ENCODE data around the gene SWSAP1.
A peak's percentile ranks its signal among the peaks of the same experiment; 100 is the strongest.
"Not testable (repeated sequence)": the region's sequence is repeated elsewhere in the genome, so short reads cannot be mapped to it uniquely, and the experiment has no call there.

Gene SWSAP1

GRCh38 chr19:11338569-11339253, 35.8 kb upstream of the SWSAP1 start:
- peaks cover 1% of the 10 kb centered on the region; the same call in 1 of the 2 replicates for H3K4me1 ChIP-seq (ENCODE audit: control insufficient read depth, insufficient read depth, low read length)
- no peak for DNase-seq (ENCODE audit: low read depth, low spot score)
- no peaks in the 10 kb centered on the region for H3K27me3 ChIP-seq (ENCODE audit: control insufficient read depth, insufficient read depth, low read length)
- H3K27ac ChIP-seq (ENCODE audit: low read length): no peak overlapping the region
- H3K9me3 ChIP-seq (ENCODE audit: control insufficient read depth, insufficient read depth, low read length): no peaks in the 10 kb centered on the region
- H3K36me3 ChIP-seq (ENCODE audit: control insufficient read depth, insufficient read depth, low read length): peaks cover 6% of the 10 kb centered on the region
- WGBS (ENCODE audit: insufficient coverage, insufficient read length): no CpG with 5 or more reads among the region's 21 CpGs
- peak overlapping the region; percentile 80; the same call in 1 of the 2 replicates for H3K4me3 ChIP-seq (ENCODE audit: low read length)

- no peak within 1 kb of the TSS for H3K27ac ChIP-seq (ENCODE audit: low read length)
- no peaks in the 10 kb centered on the region for H3K27me3 ChIP-seq (ENCODE audit: control insufficient read depth, insufficient read depth, low read length)
- H3K4me3 ChIP-seq (ENCODE audit: low read length): peak within 1 kb of the TSS; percentile 80; the same call in 1 of the 2 replicates
- no CpG with 5 or more reads among the region's 53 CpGs for WGBS (ENCODE audit: insufficient coverage, insufficient read length)
- peaks cover 6% of the 10 kb centered on the region for H3K36me3 ChIP-seq (ENCODE audit: control insufficient read depth, insufficient read depth, low read length)
- H3K4me1 ChIP-seq (ENCODE audit: control insufficient read depth, insufficient read depth, low read length): peaks cover 1% of the 10 kb centered on the region; the same call in 1 of the 2 replicates
- peak; percentile 81 for DNase-seq (ENCODE audit: low read depth, low spot score)
- H3K9me3 ChIP-seq (ENCODE audit: control insufficient read depth, insufficient read depth, low read length): no peaks in the 10 kb centered on the region
These were observed 35.0 kb upstream of the SWSAP1 start, which contains the start of gene RAB3D for GRCh38 chr19:11339254-11340098. TSS of gene RAB3D (minus strand) at chr19:11339657. CDS start at chr19:11337399, 2,258 bp downstream.

GRCh38 chr19:11340099-11340467, 34.4 kb upstream of the SWSAP1 start:
- H3K9me3 ChIP-seq (ENCODE audit: control insufficient read depth, insufficient read depth, low read length); H3K27me3 ChIP-seq (ENCODE audit: control insufficient read depth, insufficient read depth, low read length); H3K4me3 ChIP-seq (ENCODE audit: low read length); H3K4me1 ChIP-seq (ENCODE audit: control insufficient read depth, insufficient read depth, low read length); H3K36me3 ChIP-seq (ENCODE audit: control insufficient read depth, insufficient read depth, low read length); DNase-seq (ENCODE audit: low read depth, low spot score); H3K27ac ChIP-seq (ENCODE audit: low read length): not testable (repeated sequence)
- WGBS (ENCODE audit: insufficient coverage, insufficient read length): no CpG with 5 or more reads among the region's 8 CpGs

- WGBS (ENCODE audit: insufficient coverage, insufficient read length): no CpG with 5 or more reads among the region's 3 CpGs
- Histone ChIP-seq H3K9me3 (ENCODE audit: control insufficient read depth, insufficient read depth, low read length) (no peaks in the 10 kb centered on the region), H3K4me3 (ENCODE audit: low read length) (no peak overlapping the region), H3K27me3 (ENCODE audit: control insufficient read depth, insufficient read depth, low read length) (no peaks in the 10 kb centered on the region), H3K36me3 (ENCODE audit: control insufficient read depth, insufficient read depth, low read length) (no peaks in the 10 kb centered on the region; the same call in 1 of the 2 replicates), H3K4me1 (ENCODE audit: control insufficient read depth, insufficient read depth, low read length) (peaks cover 1% of the 10 kb centered on the region), H3K27ac (ENCODE audit: low read length) (no peak overlapping the region)
- DNase-seq (ENCODE audit: low read depth, low spot score): no peak
These were observed 32.0 kb upstream of the SWSAP1 start for GRCh38 chr19:11342429-11342828.

GRCh38 chr19:11345122-11345803, 29.2 kb upstream of the SWSAP1 start:
- WGBS (ENCODE audit: insufficient coverage, insufficient read length): no CpG with 5 or more reads among the region's 15 CpGs
- Histone ChIP-seq H3K27ac (ENCODE audit: low read length) (no peak overlapping the region), H3K4me1 (ENCODE audit: control insufficient read depth, insufficient read depth, low read length) (no peaks in the 10 kb centered on the region; the same call in 1 of the 2 replicates), H3K4me3 (ENCODE audit: low read length) (peak overlapping the region; percentile 100; the same call in 1 of the 2 replicates), H3K9me3 (ENCODE audit: control insufficient read depth, insufficient read depth, low read length) (no peaks in the 10 kb centered on the region), H3K36me3 (ENCODE audit: control insufficient read depth, insufficient read depth, low read length) (no peaks in the 10 kb centered on the region; the same call in 1 of the 2 replicates), H3K27me3 (ENCODE audit: control insufficient read depth, insufficient read depth, low read length) (no peaks in the 10 kb centered on the region)
- no peak for DNase-seq (ENCODE audit: low read depth, low spot score)

- H3K9me3 ChIP-seq (ENCODE audit: control insufficient read depth, insufficient read depth, low read length): no peaks in the 10 kb centered on the region
- H3K27me3 ChIP-seq (ENCODE audit: control insufficient read depth, insufficient read depth, low read length): no peaks in the 10 kb centered on the region
- no peaks in the 10 kb centered on the region; the same call in 1 of the 2 replicates for H3K36me3 ChIP-seq (ENCODE audit: control insufficient read depth, insufficient read depth, low read length)
- H3K4me1 ChIP-seq (ENCODE audit: control insufficient read depth, insufficient read depth, low read length): no peaks in the 10 kb centered on the region; the same call in 1 of the 2 replicates
- peak within 1 kb of the TSS; percentile 100 for H3K4me3 ChIP-seq (ENCODE audit: low read length)
- no peak within 1 kb of the TSS for H3K27ac ChIP-seq (ENCODE audit: low read length)
- peak; percentile 99 for DNase-seq (ENCODE audit: low read depth, low spot score)
- no CpG with 5 or more reads among the region's 50 CpGs for WGBS (ENCODE audit: insufficient coverage, insufficient read length)
These were observed 28.1 kb upstream of the SWSAP1 start, which contains the start of the genes CCDC159 and TMEM205 for GRCh38 chr19:11346104-11346940. TSS of gene CCDC159 (plus strand) at chr19:11346519. CDS start at chr19:11346607, 88 bp downstream. TSS of gene TMEM205 (minus strand) at chr19:11346268. CDS start at chr19:11345619, 649 bp downstream.

GRCh38 chr19:11347546-11348039, 26.9 kb upstream of the SWSAP1 start:
- DNase-seq (ENCODE audit: low read depth, low spot score): no peak
- Histone ChIP-seq H3K4me3 (ENCODE audit: low read length) (no peak overlapping the region), H3K9me3 (ENCODE audit: control insufficient read depth, insufficient read depth, low read length) (no peaks in the 10 kb centered on the region), H3K27ac (ENCODE audit: low read length) (no peak overlapping the region), H3K4me1 (ENCODE audit: control insufficient read depth, insufficient read depth, low read length) (no peaks in the 10 kb centered on the region; the same call in 1 of the 2 replicates), H3K27me3 (ENCODE audit: control insufficient read depth, insufficient read depth, low read length) (no peaks in the 10 kb centered on the region), H3K36me3 (ENCODE audit: control insufficient read depth, insufficient read depth, low read length) (no peaks in the 10 kb centered on the region; the same call in 1 of the 2 replicates)
- no CpG with 5 or more reads among the region's 7 CpGs for WGBS (ENCODE audit: insufficient coverage, insufficient read length)

- no CpG with 5 or more reads among the region's 4 CpGs for WGBS (ENCODE audit: insufficient coverage, insufficient read length)
- Histone ChIP-seq H3K9me3 (ENCODE audit: control insufficient read depth, insufficient read depth, low read length) (no peaks in the 10 kb centered on the region), H3K27ac (ENCODE audit: low read length) (no peak overlapping the region), H3K27me3 (ENCODE audit: control insufficient read depth, insufficient read depth, low read length) (no peaks in the 10 kb centered on the region), H3K4me1 (ENCODE audit: control insufficient read depth, insufficient read depth, low read length) (no peaks in the 10 kb centered on the region; the same call in 1 of the 2 replicates), H3K4me3 (ENCODE audit: low read length) (no peak overlapping the region), H3K36me3 (ENCODE audit: control insufficient read depth, insufficient read depth, low read length) (no peaks in the 10 kb centered on the region)
- DNase-seq (ENCODE audit: low read depth, low spot score): no peak
These were observed 25.3 kb upstream of the SWSAP1 start for GRCh38 chr19:11349171-11349570.

- not testable (repeated sequence) for H3K27me3 ChIP-seq (ENCODE audit: control insufficient read depth, insufficient read depth, low read length); H3K27ac ChIP-seq (ENCODE audit: low read length); H3K4me1 ChIP-seq (ENCODE audit: control insufficient read depth, insufficient read depth, low read length); H3K4me3 ChIP-seq (ENCODE audit: low read length); H3K36me3 ChIP-seq (ENCODE audit: control insufficient read depth, insufficient read depth, low read length); H3K9me3 ChIP-seq (ENCODE audit: control insufficient read depth, insufficient read depth, low read length); DNase-seq (ENCODE audit: low read depth, low spot score)
- WGBS (ENCODE audit: insufficient coverage, insufficient read length): no CpG with 5 or more reads among the region's 4 CpGs
These were observed 20.4 kb upstream of the SWSAP1 start for GRCh38 chr19:11354102-11354501.

Measured in iPS DF 6.9 (cell line).